ENCODE data around the gene CYBA.

DNA sequence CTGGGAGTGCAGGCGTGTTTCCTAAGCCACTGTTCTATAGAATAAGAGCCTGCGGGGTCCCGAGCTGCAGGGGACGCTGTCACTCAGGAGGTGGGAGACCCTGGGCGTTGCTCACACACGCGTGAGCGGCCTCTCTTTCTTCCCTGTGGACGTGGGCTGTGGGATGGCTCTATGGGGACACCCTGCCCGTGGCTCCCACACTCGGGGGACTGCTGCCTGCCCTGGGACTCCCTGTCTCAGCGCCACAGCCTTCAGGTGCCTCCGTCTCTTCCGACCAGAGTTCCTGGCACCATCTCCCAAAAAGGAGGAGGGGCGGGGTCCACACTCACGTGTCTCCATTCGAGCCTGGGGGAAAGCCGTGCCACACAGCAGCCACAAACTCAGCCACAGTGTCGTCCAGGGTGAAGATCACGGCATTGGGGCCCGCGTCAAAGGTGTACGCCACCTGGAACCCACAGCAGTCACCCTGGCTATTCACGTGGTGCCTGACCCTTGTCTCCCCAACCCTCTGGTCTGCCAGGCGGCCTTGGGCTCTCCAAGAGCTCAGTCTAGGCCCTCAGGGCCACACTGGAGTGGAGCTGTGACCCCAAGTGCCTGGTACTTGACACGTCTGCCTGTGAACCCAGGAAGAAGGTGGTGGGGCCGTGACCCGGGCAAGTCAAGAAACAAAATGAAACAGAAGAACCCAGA, 3.7 kb upstream of the CYBA start:
- no peak for TF ChIP-seq POLR2AphosphoS5 (IDR thresholded peaks at IDR 0.05; ENCODE audit: control insufficient read depth, insufficient read depth, low read depth, low read length)
- TF ChIP-seq POLR2A (conservative IDR thresholded peaks at IDR 0.05) = no peak
- TF ChIP-seq, protein P1, sequence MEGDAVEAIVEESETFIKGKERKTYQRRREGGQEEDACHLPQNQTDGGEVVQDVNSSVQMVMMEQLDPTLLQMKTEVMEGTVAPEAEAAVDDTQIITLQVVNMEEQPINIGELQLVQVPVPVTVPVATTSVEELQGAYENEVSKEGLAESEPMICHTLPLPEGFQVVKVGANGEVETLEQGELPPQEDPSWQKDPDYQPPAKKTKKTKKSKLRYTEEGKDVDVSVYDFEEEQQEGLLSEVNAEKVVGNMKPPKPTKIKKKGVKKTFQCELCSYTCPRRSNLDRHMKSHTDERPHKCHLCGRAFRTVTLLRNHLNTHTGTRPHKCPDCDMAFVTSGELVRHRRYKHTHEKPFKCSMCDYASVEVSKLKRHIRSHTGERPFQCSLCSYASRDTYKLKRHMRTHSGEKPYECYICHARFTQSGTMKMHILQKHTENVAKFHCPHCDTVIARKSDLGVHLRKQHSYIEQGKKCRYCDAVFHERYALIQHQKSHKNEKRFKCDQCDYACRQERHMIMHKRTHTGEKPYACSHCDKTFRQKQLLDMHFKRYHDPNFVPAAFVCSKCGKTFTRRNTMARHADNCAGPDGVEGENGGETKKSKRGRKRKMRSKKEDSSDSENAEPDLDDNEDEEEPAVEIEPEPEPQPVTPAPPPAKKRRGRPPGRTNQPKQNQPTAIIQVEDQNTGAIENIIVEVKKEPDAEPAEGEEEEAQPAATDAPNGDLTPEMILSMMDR (IDR thresholded peaks at IDR 0.05 in 2 of 3, conservative IDR thresholded peaks at IDR 0.05 in 1 of 3; ENCODE audit: insufficient read depth in 2 of 3, low read depth in 1 of 3, low read length in 3 of 3) = no peak
- TF ChIP-seq, protein P2, sequence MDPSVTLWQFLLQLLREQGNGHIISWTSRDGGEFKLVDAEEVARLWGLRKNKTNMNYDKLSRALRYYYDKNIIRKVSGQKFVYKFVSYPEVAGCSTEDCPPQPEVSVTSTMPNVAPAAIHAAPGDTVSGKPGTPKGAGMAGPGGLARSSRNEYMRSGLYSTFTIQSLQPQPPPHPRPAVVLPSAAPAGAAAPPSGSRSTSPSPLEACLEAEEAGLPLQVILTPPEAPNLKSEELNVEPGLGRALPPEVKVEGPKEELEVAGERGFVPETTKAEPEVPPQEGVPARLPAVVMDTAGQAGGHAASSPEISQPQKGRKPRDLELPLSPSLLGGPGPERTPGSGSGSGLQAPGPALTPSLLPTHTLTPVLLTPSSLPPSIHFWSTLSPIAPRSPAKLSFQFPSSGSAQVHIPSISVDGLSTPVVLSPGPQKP (CRISPR knock-in tag; IDR thresholded peaks at IDR 0.05) = no peak
- no peak for TF ChIP-seq CTBP1 (IDR thresholded peaks at IDR 0.05; ENCODE audit: borderline replicate concordance)
- no peak for TF ChIP-seq EP300 (IDR thresholded peaks at IDR 0.05; ENCODE audit: low read length)
- no peak for TF ChIP-seq EZH2 (IDR thresholded peaks at IDR 0.05; ENCODE audit: borderline replicate concordance, low read depth, low read length)
- TF ChIP-seq, protein P3, sequence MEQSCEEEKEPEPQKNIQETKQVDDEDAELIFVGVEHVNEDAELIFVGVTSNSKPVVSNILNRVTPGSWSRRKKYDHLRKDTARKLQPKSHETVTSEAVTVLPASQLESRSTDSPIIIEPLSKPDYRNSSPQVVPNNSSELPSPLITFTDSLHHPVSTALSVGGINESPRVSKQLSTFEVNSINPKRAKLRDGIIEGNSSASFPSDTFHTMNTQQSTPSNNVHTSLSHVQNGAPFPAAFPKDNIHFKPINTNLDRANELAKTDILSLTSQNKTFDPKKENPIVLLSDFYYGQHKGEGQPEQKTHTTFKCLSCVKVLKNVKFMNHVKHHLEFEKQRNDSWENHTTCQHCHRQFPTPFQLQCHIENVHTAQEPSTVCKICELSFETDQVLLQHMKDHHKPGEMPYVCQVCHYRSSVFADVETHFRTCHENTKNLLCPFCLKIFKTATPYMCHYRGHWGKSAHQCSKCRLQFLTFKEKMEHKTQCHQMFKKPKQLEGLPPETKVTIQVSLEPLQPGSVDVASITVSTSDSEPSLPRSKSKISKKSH (CRISPR knock-in tag; IDR thresholded peaks at IDR 0.05) = no peak
- TF ChIP-seq NFE2L1 (tag; IDR thresholded peaks at IDR 0.05; ENCODE audit: borderline replicate concordance, low read depth) = no peak
- TF ChIP-seq ZFP36 (IDR thresholded peaks at IDR 0.05; ENCODE audit: low read depth, low read length, partially characterized antibody) = no peak
- no peak for TF ChIP-seq TGIF2 (CRISPR knock-in tag; IDR thresholded peaks at IDR 0.05)
- no peak for TF ChIP-seq DACH1 (IDR thresholded peaks at IDR 0.05; ENCODE audit: partially characterized antibody)
